ENCODE results near the gene GRM2.

GRCh38 chr3:51686056-51686455 lies 20.8 kb upstream of the GRM2 start:
- TF ChIP-seq CTCF (IDR thresholded peaks at IDR 0.05) (no peak), POLR2A (IDR thresholded peaks at IDR 0.05) (no peak)

Data from body of pancreas (tissue), 4 donors.